ENCODE measurements around the gene MARK4.
"Not testable (repeated sequence)": the region's sequence is repeated elsewhere in the genome, so short reads cannot be mapped to it uniquely, and the experiment has no call there.

MARK4 gene

DNA sequence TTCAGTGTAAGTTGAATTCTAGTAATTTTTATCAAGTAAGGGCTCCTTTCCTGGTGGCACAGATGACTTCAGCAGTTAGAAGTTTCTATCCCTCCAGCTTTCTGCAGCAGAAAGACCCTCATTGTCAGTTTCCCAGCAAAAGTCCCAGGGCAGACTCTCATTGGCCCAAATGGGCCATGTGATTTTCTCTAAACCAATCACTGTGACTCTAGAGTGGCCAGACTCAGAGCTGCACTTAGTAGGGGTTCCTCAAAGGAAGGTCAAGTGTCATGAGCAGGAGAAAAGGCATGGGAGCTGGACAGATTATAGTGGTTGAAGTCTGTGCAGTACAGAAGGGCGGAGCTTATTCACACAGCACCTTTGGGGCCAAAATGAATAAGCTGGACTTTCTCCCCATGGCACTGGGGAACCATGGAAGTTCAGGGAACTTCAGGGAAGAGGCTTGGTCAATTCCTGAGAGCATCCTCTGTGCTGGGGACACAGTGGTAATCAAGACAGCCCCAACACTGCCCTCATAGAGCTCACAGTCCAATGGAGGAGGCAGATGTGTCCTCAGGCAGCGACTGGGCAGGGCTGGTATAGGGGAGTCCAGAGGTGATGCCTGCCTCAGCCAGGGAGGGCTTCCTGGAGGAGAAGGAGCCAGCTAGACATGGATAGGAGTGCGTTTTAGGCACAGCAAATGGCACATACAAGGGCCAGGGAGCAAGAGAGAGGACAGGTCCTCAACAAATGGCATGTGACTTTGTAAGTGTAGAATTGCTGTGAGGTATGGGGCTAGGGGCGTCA lies 53.3 kb downstream of the MARK4 start:
- TF ChIP-seq, protein P1, sequence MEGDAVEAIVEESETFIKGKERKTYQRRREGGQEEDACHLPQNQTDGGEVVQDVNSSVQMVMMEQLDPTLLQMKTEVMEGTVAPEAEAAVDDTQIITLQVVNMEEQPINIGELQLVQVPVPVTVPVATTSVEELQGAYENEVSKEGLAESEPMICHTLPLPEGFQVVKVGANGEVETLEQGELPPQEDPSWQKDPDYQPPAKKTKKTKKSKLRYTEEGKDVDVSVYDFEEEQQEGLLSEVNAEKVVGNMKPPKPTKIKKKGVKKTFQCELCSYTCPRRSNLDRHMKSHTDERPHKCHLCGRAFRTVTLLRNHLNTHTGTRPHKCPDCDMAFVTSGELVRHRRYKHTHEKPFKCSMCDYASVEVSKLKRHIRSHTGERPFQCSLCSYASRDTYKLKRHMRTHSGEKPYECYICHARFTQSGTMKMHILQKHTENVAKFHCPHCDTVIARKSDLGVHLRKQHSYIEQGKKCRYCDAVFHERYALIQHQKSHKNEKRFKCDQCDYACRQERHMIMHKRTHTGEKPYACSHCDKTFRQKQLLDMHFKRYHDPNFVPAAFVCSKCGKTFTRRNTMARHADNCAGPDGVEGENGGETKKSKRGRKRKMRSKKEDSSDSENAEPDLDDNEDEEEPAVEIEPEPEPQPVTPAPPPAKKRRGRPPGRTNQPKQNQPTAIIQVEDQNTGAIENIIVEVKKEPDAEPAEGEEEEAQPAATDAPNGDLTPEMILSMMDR (IDR thresholded peaks at IDR 0.05; ENCODE audit: borderline replicate concordance, insufficient read depth, low read depth, low read length) = no peak

DNA sequence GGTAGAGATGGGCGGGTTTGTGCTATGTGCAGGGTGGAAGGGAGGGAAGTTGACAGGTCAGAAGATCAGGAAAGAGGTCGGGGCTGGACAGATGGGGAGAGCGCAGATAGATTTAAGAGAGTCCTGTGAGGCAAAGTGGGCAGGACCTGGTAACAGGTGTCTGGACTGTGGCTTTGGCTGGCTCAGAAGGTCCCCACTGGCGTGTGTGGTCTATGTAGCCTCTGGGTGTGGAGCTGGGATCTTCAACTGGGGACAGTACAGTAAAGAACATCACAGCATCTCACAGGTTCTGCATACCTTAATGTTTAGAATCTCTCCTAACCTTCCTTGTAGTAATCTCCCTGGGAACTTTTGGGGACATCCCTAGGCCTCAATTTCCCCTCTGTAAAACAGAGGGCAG lies 53.9 kb downstream of the MARK4 start:
- TF ChIP-seq, protein P1 (IDR thresholded peaks at IDR 0.05; ENCODE audit: borderline replicate concordance, insufficient read depth, low read depth, low read length) = no peak
- no peak overlapping the region for H3K4me3 ChIP-seq (ENCODE audit: low read depth, low read length)

More for the DNA sequence above, 53.3 kb downstream of the MARK4 start:
- no peak overlapping the region for H3K4me3 ChIP-seq (ENCODE audit: low read depth, low read length)

DNA sequence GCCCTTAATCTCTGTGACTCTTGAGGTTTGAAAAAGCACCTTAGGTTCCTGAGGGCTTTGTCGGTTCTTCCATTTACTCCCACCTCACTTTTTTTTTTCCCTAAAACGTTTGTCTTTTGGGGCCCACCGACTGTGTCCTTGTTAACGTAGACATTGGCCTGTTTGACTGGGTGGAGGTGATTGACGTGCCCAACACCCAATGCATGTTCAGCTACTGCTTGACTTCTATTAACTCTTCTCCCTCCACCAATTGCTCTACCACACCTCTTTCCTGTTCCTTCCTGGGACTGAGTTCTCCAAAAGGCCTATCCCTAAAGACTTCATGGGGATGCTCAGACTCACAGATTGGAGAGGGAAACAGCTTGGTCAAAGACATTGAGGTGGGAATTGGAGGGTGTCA lies 54.4 kb downstream of the MARK4 start:
- no peak overlapping the region for H3K4me3 ChIP-seq (ENCODE audit: low read depth, low read length)

DNA sequence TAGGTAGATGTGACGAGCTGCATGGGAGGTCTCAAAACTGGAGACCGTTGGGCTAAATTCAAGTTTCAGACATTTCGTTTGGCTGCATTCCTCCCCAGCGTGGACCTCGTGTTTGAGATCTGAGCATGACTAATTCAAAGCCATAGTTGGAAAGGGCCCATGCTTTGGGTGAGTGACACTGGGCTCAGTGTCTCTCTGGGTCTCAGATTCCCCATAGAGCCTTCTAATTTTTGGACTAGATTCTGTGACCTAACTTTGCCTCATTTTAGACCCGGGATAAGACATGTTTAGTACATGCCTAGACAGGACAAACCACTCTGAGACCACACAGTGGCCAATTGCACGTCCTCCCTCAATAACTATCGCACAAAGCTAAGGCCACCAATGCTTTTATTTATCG lies 55.0 kb downstream of the MARK4 start:
- H3K4me3 ChIP-seq (ENCODE audit: low read depth, low read length) = no peak overlapping the region
- TF ChIP-seq, protein P1 (IDR thresholded peaks at IDR 0.05; ENCODE audit: borderline replicate concordance, insufficient read depth, low read depth, low read length) = no peak

More for the DNA sequence above, 54.4 kb downstream of the MARK4 start:
- TF ChIP-seq, protein P1 (IDR thresholded peaks at IDR 0.05; ENCODE audit: borderline replicate concordance, insufficient read depth, low read depth, low read length) = no peak

DNA sequence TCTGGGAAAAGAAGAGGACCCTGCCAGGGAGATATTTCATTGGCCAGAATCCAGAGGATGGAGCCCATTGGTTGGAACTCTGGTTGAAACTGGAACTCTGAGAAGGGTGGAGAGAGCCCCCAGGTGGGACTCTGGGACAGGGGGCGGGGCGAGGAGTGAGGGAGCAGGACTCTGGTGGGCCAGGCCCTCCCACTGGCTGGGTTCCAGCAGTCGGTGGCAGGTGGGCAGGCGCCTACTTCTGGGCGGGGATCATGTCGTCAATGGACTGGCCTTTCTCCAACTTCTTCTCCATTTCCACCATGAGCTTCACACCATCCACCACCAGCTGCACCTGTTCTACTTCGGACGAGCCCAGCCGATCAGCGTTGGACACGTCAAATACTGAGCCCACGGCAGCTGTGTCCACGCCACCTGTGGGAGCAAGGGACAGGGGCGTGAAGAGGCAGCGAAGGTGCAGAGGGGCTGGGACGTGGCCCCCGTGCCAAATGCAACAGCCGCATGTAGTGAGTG lies 55.5 kb downstream of the MARK4 start:
- TF ChIP-seq, protein P1 (IDR thresholded peaks at IDR 0.05; ENCODE audit: borderline replicate concordance, insufficient read depth, low read depth, low read length) = no peak
- H3K4me3 ChIP-seq (ENCODE audit: low read depth, low read length) = no peak overlapping the region

DNA sequence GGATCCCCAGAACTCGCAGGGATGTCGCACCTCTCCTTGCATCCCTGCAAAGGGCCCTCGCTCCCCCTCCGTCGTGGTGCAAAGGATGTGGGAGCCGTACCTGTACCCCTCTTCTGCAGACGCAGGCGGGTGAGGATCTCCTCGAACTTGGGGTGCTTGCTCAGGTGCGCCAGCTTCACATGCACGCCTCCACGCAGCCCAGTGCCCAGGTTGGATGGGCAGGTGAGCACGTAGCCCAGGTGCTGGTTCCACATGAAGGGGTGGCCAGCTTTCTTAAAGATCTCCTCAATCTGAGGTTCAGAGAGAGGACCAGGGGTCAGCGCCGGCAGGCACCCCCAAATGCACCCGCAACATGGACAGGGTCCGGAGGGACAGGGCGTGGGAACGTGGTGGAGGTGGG lies 56.3 kb downstream of the MARK4 start:
- TF ChIP-seq, protein P1 (IDR thresholded peaks at IDR 0.05; ENCODE audit: borderline replicate concordance, insufficient read depth, low read depth, low read length) = no peak
- H3K4me3 ChIP-seq (ENCODE audit: low read depth, low read length) = no peak overlapping the region

DNA sequence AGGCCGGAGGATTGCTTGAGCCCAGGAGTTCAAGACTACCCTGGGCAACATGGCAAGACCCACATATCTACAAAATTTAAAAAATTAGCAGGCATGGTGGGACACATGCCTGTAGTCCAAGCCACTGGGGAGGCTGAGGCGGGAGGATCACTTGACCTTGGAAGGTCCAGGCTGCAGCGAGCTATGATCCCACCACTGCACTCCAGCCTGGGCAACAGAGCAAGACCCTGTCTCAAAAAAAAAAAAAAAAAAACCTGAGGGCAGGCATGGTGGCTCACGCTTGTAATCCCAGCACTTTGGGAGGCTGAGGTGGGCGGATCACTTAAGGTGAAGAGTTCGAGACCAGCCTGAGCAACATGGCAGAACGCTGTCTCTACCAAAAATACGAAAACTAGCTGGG lies 58.3 kb downstream of the MARK4 start:
- H3K4me3 ChIP-seq (ENCODE audit: low read depth, low read length) = not testable (repeated sequence)
